PC-3 (cell line): ENCODE measurements around the gene GTPBP3. TPM values are rescaled to one million over a fixed set of nuclear protein-coding genes. Genes with fewer than 3 reads are reported as not detected.

Source experiments
- ATAC-seq: fragments of 200-7000 bp; cut with Tn5 transposase; 2 replicates; pipeline ENCODE4 v1.9.1; 2020; ENCODE audit warnings: mild to moderate bottlenecking, moderate library complexity
- BruUV-seq: library from RNA; stranded (reverse); fragments of 400-500 nt; replicated peaks from 2 replicates; lab custom pipeline; 2021; lab: Mats Ljungman, UMichigan
- CTCF ChIA-PET: fragments of 300-600 bp; sonication (Branson Sonifier 250); formaldehyde crosslinking; loops from one replicate; lab custom pipeline; 2022; ENCODE audit warnings: antibody characterized with exemption; lab: Charles Lee
- POLR2A ChIA-PET: fragments of 300-600 bp; sonication (Branson Sonifier 250); formaldehyde crosslinking; loops from one replicate; lab custom pipeline; 2022; ENCODE audit warnings: antibody characterized with exemption; ENCODE audit not compliant: unreplicated experiment; lab: Charles Lee
- DNase-seq: peaks from one replicate; pipeline ENCODE4 v3.0.0-alpha.2; 2015
- H2AFZ ChIP-seq: fragments of 300-600 bp; sonication (generic); 2 replicates; pipeline ENCODE4 v1.6.0; 2016; ENCODE audit warnings: antibody characterized with exemption, low read length
- H3F3A ChIP-seq: fragments of 300-600 bp; sonication (generic); one replicate; pipeline ENCODE4 v1.6.0; 2017; ENCODE audit warnings: antibody characterized with exemption, low read length, control low read depth, mild to moderate bottlenecking; ENCODE audit not compliant: unreplicated experiment
- H3K27ac ChIP-seq: fragments of 300-600 bp; sonication (generic); 2 replicates; pipeline ENCODE4 v1.5.1; 2016; ENCODE audit warnings: mild to moderate bottlenecking, low read length
- H3K27me3 ChIP-seq: fragments of 300-600 bp; sonication (generic); 2 replicates; pipeline ENCODE4 v1.6.1; 2016; ENCODE audit warnings: low read length, mixed read lengths
- H3K36me3 ChIP-seq: fragments of 300-600 bp; sonication (generic); 2 replicates; pipeline ENCODE4 v1.6.1; 2016; ENCODE audit warnings: low read depth, mixed run types, low read length, mixed read lengths
- H3K4me1 ChIP-seq: fragments of 300-600 bp; sonication (generic); 2 replicates; pipeline ENCODE4 v1.5.1; 2016; ENCODE audit warnings: low read length; ENCODE audit not compliant: insufficient read depth
- H3K4me2 ChIP-seq: fragments of 300-600 bp; sonication (generic); 2 replicates; pipeline ENCODE4 v1.6.0; 2016; ENCODE audit warnings: low read length
- H3K4me3 ChIP-seq: fragments of 300-600 bp; sonication (generic); 2 replicates; pipeline ENCODE4 v1.5.1; 2016; ENCODE audit warnings: mild to moderate bottlenecking, low read length, mixed read lengths
- H3K79me2 ChIP-seq: fragments of 300-600 bp; sonication (generic); 2 replicates; pipeline ENCODE4 v1.6.1; 2017; ENCODE audit warnings: low read length, mixed read lengths
- H3K9ac ChIP-seq: fragments of 300-600 bp; sonication (generic); 2 replicates; pipeline ENCODE4 v1.6.0; 2016; ENCODE audit warnings: mild to moderate bottlenecking, low read length
- H3K9me2 ChIP-seq: fragments of 300-600 bp; sonication (generic); replicated peaks from 2 replicates; pipeline ENCODE4 v1.6.1; 2016; ENCODE audit warnings: mixed run types, low read length, mixed read lengths
- H3K9me3 ChIP-seq: fragments of 300-600 bp; sonication (generic); 2 replicates; pipeline ENCODE4 v1.6.1; 2016; ENCODE audit warnings: low read length, mixed read lengths
- H4K20me1 ChIP-seq: fragments of 300-600 bp; sonication (generic); 2 replicates; pipeline ENCODE4 v1.6.1; 2016; ENCODE audit warnings: low read length, mixed read lengths
- CTCF ChIP-seq: fragments of 300-600 bp; sonication (generic); conservative IDR thresholded peaks from 2 replicates; pipeline ENCODE4 v1.5.1; 2017; ENCODE audit warnings: antibody characterized with exemption, low read depth, mild to moderate bottlenecking, low read length
- EZH2 ChIP-seq: fragments of 300-600 bp; sonication (generic); IDR thresholded peaks from one replicate; pipeline ENCODE4 v1.6.1; 2017; ENCODE audit warnings: antibody characterized with exemption, mild to moderate bottlenecking, low read length; ENCODE audit not compliant: unreplicated experiment
- EZH2phosphoT487 ChIP-seq: fragments of 300-600 bp; sonication (generic); IDR thresholded peaks from 2 replicates; pipeline ENCODE4 v1.6.1; 2018; ENCODE audit warnings: mild to moderate bottlenecking, antibody characterized with exemption, low read length, borderline replicate concordance
- intact Hi-C: fragments of 100-400 bp; cut with micrococcal nuclease; formaldehyde crosslinking; loops from 2 replicates; pipeline ENCODE4 v1.9.0; 2023
- total RNA-seq: library from RNA; depleted of rRNA; stranded (reverse); fragments of >200 nt; gene quantifications from 2 replicates; pipeline ENCODE4 v1.2.3, GENCODE V29; 2014

GTPBP3 gene
- total RNA-seq, 1 experiment from 2014 or later, result 86.0 TPM

GRCh38 chr19:17292301-17293074 is 44.9 kb upstream of the GTPBP3 start:
- peak; percentile 72 for DNase-seq
- Histone ChIP-seq H3K4me3 (no peak overlapping the region), H3K27me3 (no peaks in the 10 kb centered on the region), H3K27ac (no peak overlapping the region), H3K9me2 (no peaks in the 10 kb centered on the region), H2AFZ (no peak overlapping the region), H3K9ac (no peak overlapping the region), H3K36me3 (peaks cover 7% of the 10 kb centered on the region; the same call in 1 of the 2 replicates), H3K79me2 (no peaks in the 10 kb centered on the region), H4K20me1 (no peaks in the 10 kb centered on the region), H3K9me3 (no peaks in the 10 kb centered on the region), H3K4me2 (no peak overlapping the region), H3K4me1 (peaks cover 18% of the 10 kb centered on the region), H3F3A (no peaks in the 10 kb centered on the region)
- BruUV-seq, result no TSS peak
- ChIA-PET POLR2A (no interaction called here), CTCF (no interaction called here)
- TF ChIP-seq EZH2 (no peak), CTCF (peak; percentile 56; the same call in 1 of the 2 replicates), EZH2phosphoT487 (no peak)
- ATAC-seq, result peak; percentile 61
- intact Hi-C loops, result loop anchor here (10.0 kb wide), 1 partner anchor 92 kb away; no protein-coding TSS in a partner anchor

GRCh38 chr19:17293605-17294004 is 43.7 kb upstream of the GTPBP3 start:
- ATAC-seq, result no peak
- no peaks in the 10 kb centered on the region for H3K9me3 ChIP-seq
- no peaks in the 10 kb centered on the region for H3K27me3 ChIP-seq
- H3K36me3 ChIP-seq, result peaks cover 7% of the 10 kb centered on the region; the same call in 1 of the 2 replicates
- H3K79me2 ChIP-seq, result no peaks in the 10 kb centered on the region
- intact Hi-C loops, result loop anchor here (10.0 kb wide), 1 partner anchor 91 kb away; no protein-coding TSS in a partner anchor
- no peak for TF ChIP-seq EZH2
- TF ChIP-seq CTCF, result no peak
- TF ChIP-seq EZH2phosphoT487, result no peak
- H3K4me2 ChIP-seq, result no peak overlapping the region
- ChIA-PET CTCF (no interaction called here), POLR2A (no interaction called here)
- H2AFZ ChIP-seq, result no peak overlapping the region
- H3K4me1 ChIP-seq, result peaks cover 18% of the 10 kb centered on the region
- no peaks in the 10 kb centered on the region for H3F3A ChIP-seq
- H3K4me3 ChIP-seq, result no peak overlapping the region
- no peaks in the 10 kb centered on the region for H4K20me1 ChIP-seq
- H3K9ac ChIP-seq, result no peak overlapping the region
- DNase-seq, result no peak
- no peak overlapping the region for H3K27ac ChIP-seq
- no TSS peak for BruUV-seq
- H3K9me2 ChIP-seq, result no peaks in the 10 kb centered on the region
